HL-60 (cell line): ENCODE measurements around the gene LRP1B.
"Not testable (repeated sequence)": the region's sequence is repeated elsewhere in the genome, so short reads cannot be mapped to it uniquely, and the experiment has no call there.

ENCODE experiments used
- DNase-seq, 2 experiments: peaks; one replicate each; pipeline ENCODE4 v3.0.0-alpha.2; 2010 to 2020; ENCODE audit warnings: low read depth in 1 of 2, low spot score in 1 of 2
- H3K27ac ChIP-seq: fragments of 250-450 bp; sonication (Bioruptor Pico); replicated peaks from 2 replicates; pipeline ENCODE4 v1.5.1; 2020; ENCODE audit warnings: mild to moderate bottlenecking, moderate library complexity
- H3K27me3 ChIP-seq: fragments of 250-450 bp; sonication (Bioruptor Pico); 2 replicates; pipeline ENCODE4 v1.5.1; 2021; ENCODE audit warnings: mild to moderate bottlenecking, moderate library complexity; ENCODE audit not compliant: insufficient read depth, poor library complexity, severe bottlenecking
- H3K4me3 ChIP-seq: replicated peaks from 2 replicates; pipeline ENCODE4 v1.5.1; 2011; ENCODE audit warnings: mild to moderate bottlenecking, control low read depth, low read length; ENCODE audit not compliant: insufficient read depth
- GABPA ChIP-seq: IDR thresholded peaks from 2 replicates; pipeline ENCODE4 v1.6.1; 2012; ENCODE audit warnings: low read depth
- POLR2AphosphoS5 ChIP-seq: IDR thresholded peaks from 2 replicates; pipeline ENCODE4 v1.6.1; 2012; ENCODE audit warnings: low read depth
- SPI1 ChIP-seq: IDR thresholded peaks from 2 replicates; pipeline ENCODE4 v1.6.1; 2012; ENCODE audit warnings: low read depth, mild to moderate bottlenecking, borderline replicate concordance
- TF ChIP-seq, protein P1 (sequence below): IDR thresholded peaks from 2 replicates; pipeline ENCODE4 v1.6.1; 2012; ENCODE audit warnings: low read depth; ENCODE audit not compliant: insufficient replicate concordance
- TF ChIP-seq, protein P2 (sequence below): IDR thresholded peaks from one replicate; pipeline ENCODE4 v1.5.1; 2011; ENCODE audit warnings: low read length, control low read depth, inconsistent platforms; ENCODE audit not compliant: insufficient read depth

The LRP1B gene

DNA sequence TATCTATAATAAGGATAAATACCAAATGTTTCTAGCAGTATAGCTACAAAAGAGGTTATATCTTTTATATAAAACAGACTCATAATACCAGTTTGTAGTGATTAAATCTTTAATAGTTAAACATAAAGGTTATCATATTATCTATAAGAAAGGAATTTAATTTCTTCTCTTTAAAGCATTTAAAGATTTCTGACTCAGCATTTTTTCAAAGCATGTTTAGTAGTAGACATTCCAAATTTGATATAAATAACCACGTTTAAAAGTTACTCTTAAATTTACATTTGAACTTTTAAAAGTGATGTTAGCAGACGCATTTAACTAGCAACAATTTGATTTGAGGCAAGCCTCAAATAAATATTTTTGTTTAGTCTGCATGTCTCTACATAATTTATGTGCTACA, 1842.6 kb downstream of the LRP1B start:
- Histone ChIP-seq H3K27ac (no peak overlapping the region), H3K4me3 (no peak overlapping the region), H3K27me3 (no peaks in the 10 kb centered on the region)
- DNase-seq, result no peak
- TF ChIP-seq, protein P1, sequence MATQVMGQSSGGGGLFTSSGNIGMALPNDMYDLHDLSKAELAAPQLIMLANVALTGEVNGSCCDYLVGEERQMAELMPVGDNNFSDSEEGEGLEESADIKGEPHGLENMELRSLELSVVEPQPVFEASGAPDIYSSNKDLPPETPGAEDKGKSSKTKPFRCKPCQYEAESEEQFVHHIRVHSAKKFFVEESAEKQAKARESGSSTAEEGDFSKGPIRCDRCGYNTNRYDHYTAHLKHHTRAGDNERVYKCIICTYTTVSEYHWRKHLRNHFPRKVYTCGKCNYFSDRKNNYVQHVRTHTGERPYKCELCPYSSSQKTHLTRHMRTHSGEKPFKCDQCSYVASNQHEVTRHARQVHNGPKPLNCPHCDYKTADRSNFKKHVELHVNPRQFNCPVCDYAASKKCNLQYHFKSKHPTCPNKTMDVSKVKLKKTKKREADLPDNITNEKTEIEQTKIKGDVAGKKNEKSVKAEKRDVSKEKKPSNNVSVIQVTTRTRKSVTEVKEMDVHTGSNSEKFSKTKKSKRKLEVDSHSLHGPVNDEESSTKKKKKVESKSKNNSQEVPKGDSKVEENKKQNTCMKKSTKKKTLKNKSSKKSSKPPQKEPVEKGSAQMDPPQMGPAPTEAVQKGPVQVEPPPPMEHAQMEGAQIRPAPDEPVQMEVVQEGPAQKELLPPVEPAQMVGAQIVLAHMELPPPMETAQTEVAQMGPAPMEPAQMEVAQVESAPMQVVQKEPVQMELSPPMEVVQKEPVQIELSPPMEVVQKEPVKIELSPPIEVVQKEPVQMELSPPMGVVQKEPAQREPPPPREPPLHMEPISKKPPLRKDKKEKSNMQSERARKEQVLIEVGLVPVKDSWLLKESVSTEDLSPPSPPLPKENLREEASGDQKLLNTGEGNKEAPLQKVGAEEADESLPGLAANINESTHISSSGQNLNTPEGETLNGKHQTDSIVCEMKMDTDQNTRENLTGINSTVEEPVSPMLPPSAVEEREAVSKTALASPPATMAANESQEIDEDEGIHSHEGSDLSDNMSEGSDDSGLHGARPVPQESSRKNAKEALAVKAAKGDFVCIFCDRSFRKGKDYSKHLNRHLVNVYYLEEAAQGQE, result no peak
- no peak for TF ChIP-seq GABPA
- no peak for TF ChIP-seq SPI1
- TF ChIP-seq, protein P2, sequence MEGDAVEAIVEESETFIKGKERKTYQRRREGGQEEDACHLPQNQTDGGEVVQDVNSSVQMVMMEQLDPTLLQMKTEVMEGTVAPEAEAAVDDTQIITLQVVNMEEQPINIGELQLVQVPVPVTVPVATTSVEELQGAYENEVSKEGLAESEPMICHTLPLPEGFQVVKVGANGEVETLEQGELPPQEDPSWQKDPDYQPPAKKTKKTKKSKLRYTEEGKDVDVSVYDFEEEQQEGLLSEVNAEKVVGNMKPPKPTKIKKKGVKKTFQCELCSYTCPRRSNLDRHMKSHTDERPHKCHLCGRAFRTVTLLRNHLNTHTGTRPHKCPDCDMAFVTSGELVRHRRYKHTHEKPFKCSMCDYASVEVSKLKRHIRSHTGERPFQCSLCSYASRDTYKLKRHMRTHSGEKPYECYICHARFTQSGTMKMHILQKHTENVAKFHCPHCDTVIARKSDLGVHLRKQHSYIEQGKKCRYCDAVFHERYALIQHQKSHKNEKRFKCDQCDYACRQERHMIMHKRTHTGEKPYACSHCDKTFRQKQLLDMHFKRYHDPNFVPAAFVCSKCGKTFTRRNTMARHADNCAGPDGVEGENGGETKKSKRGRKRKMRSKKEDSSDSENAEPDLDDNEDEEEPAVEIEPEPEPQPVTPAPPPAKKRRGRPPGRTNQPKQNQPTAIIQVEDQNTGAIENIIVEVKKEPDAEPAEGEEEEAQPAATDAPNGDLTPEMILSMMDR, result no peak

DNA sequence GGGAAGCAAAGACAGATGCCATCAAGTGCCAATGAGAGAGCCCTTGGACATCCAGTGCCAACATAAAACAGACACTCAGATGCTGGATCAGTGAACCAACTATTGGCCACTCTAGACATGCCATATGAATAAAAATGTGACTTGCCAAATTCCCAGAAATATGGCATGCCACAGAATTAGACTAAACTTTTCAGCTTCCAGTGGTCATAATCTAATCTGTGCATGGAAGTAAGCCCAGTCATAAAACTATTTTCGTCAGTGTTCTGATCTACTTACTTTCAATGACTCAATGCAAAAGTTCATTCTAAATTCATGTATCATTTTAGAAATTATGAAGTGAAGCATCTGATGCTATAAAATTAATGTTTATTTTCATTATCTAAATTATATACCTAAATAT, 1844.4 kb downstream of the LRP1B start:
- H3K27ac ChIP-seq, result no peak overlapping the region
- H3K4me3 ChIP-seq, result no peak overlapping the region
- no peaks in the 10 kb centered on the region for H3K27me3 ChIP-seq
- TF ChIP-seq POLR2AphosphoS5, result no peak
- TF ChIP-seq GABPA, result no peak
- no peak for TF ChIP-seq SPI1
- TF ChIP-seq, protein P2, result no peak
- TF ChIP-seq, protein P1, result no peak
- no peak for DNase-seq

DNA sequence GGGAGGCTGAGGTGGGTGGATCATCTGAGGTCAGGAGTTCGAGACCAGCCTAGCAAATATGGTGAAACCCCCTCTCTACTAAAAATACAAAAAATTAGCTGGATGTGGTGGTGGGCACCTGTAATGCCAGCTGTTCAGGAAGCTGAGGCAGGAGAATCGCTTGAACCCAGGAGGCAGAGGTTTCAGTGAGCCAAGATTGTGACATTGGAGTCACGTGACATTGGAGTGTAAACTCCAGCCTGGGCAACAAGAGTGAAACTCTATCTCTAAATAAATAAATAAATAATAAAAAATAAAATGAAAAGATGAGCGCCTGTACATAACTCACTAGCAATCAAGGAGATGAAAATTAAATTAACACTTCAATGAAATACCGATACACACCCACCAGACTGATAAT, 1853.5 kb downstream of the LRP1B start:
- not testable (repeated sequence) for H3K27me3 ChIP-seq, DNase-seq, H3K27ac ChIP-seq, H3K4me3 ChIP-seq

DNA sequence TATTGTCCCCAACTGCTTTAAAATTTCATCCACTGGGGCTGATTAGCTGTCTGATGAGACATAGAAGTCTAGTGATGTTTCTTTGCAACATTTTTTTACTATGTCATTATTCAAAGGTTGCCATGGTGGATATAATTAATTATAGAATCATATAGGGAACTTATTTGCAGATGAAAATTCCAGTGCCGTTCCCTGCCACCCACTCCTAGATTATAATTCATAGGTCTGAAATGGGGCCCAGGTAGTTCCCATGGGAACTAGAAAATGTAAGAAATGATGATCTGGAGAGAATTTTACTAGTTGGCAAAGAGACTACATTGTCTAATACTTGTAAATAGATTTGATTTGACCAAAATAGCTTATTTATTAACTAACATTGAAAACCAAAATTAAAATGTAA, 1854.2 kb downstream of the LRP1B start:
- no peaks in the 10 kb centered on the region for H3K27me3 ChIP-seq
- no peak overlapping the region for H3K27ac ChIP-seq
- DNase-seq, result no peak
- no peak for TF ChIP-seq POLR2AphosphoS5
- no peak for TF ChIP-seq GABPA
- TF ChIP-seq, protein P2, result no peak
- H3K4me3 ChIP-seq, result no peak overlapping the region
